Activated naive CD8-positive, alpha-beta T cell (primary cell): ENCODE results near the gene LHX1.

ENCODE experiments used
- H3K27ac Mint-ChIP-seq: one replicate; pipeline ENCODE4 v1.8.0; 2021; ENCODE audit warnings: mixed read lengths
- H3K27me3 Mint-ChIP-seq: one replicate; pipeline ENCODE4 v1.8.0; 2021; ENCODE audit warnings: mixed read lengths
- H3K36me3 Mint-ChIP-seq: one replicate; pipeline ENCODE4 v1.8.0; 2021; ENCODE audit warnings: mixed read lengths
- H3K4me1 Mint-ChIP-seq: one replicate; pipeline ENCODE4 v1.8.0; 2021; ENCODE audit warnings: low read depth, mixed read lengths
- H3K4me3 Mint-ChIP-seq: one replicate; pipeline ENCODE4 v1.8.0; 2021; ENCODE audit warnings: mild to moderate bottlenecking, mixed read lengths
- H3K9me3 Mint-ChIP-seq: one replicate; pipeline ENCODE4 v1.8.0; 2021; ENCODE audit warnings: low read depth, mixed read lengths

LHX1 gene

GRCh38 chr17:36937001-36937958 lies at the start of gene LHX1:
Gene LHX1, plus strand, starts transcription at chr17:36937475. Its CDS starts 723 bp downstream, at chr17:36938198.
- Mint-ChIP-seq H3K27me3 (peaks cover 49% of the 10 kb centered on the region), H3K4me1 (peaks cover 67% of the 10 kb centered on the region)

GRCh38 chr17:36888236-36888951 lies 48.9 kb upstream of the LHX1 start:
- Mint-ChIP-seq H3K9me3 (no peaks in the 10 kb centered on the region), H3K27me3 (peaks cover 20% of the 10 kb centered on the region), H3K36me3 (peaks cover 2% of the 10 kb centered on the region), H3K27ac (no peak overlapping the region), H3K4me1 (no peaks in the 10 kb centered on the region), H3K4me3 (no peak overlapping the region)

More at GRCh38 chr17:36937001-36937958, at the start of gene LHX1:
- Mint-ChIP-seq H3K4me3 (peak within 1 kb of the TSS; percentile 81), H3K36me3 (no peaks in the 10 kb centered on the region), H3K27ac (peak within 1 kb of the TSS; percentile 75), H3K9me3 (no peaks in the 10 kb centered on the region)

GRCh38 chr17:36889770-36890349 lies 47.4 kb upstream of the LHX1 start:
- no peak overlapping the region for H3K4me3 Mint-ChIP-seq
- no peaks in the 10 kb centered on the region for H3K4me1 Mint-ChIP-seq
- no peak overlapping the region for H3K27ac Mint-ChIP-seq
- peaks cover 2% of the 10 kb centered on the region for H3K36me3 Mint-ChIP-seq
- peaks cover 20% of the 10 kb centered on the region for H3K27me3 Mint-ChIP-seq
- H3K9me3 Mint-ChIP-seq: no peaks in the 10 kb centered on the region

GRCh38 chr17:36890398-36891168 lies 46.7 kb upstream of the LHX1 start:
- Mint-ChIP-seq H3K4me1 (no peaks in the 10 kb centered on the region), H3K27ac (no peak overlapping the region), H3K36me3 (peaks cover under 1% of the 10 kb centered on the region), H3K9me3 (no peaks in the 10 kb centered on the region), H3K4me3 (no peak overlapping the region), H3K27me3 (peaks cover 14% of the 10 kb centered on the region)

GRCh38 chr17:36892112-36892838 lies 45.0 kb upstream of the LHX1 start:
- no peaks in the 10 kb centered on the region for H3K9me3 Mint-ChIP-seq
- H3K27ac Mint-ChIP-seq: no peak overlapping the region
- no peaks in the 10 kb centered on the region for H3K36me3 Mint-ChIP-seq
- H3K4me3 Mint-ChIP-seq: no peak overlapping the region
- peaks cover 6% of the 10 kb centered on the region for H3K27me3 Mint-ChIP-seq
- no peaks in the 10 kb centered on the region for H3K4me1 Mint-ChIP-seq

- no peaks in the 10 kb centered on the region for H3K36me3 Mint-ChIP-seq
- no peak overlapping the region for H3K27ac Mint-ChIP-seq
- no peaks in the 10 kb centered on the region for H3K4me1 Mint-ChIP-seq
- H3K4me3 Mint-ChIP-seq: no peak overlapping the region
- no peaks in the 10 kb centered on the region for H3K9me3 Mint-ChIP-seq
- H3K27me3 Mint-ChIP-seq: peaks cover 3% of the 10 kb centered on the region
Measured at GRCh38 chr17:36894177-36894576, 43.1 kb upstream of the LHX1 start.

- no peaks in the 10 kb centered on the region for H3K4me1 Mint-ChIP-seq
- peaks cover 3% of the 10 kb centered on the region for H3K27me3 Mint-ChIP-seq
- no peaks in the 10 kb centered on the region for H3K9me3 Mint-ChIP-seq
- no peaks in the 10 kb centered on the region for H3K36me3 Mint-ChIP-seq
- no peak overlapping the region for H3K4me3 Mint-ChIP-seq
- H3K27ac Mint-ChIP-seq: no peak overlapping the region
Measured at GRCh38 chr17:36894925-36895324, 42.4 kb upstream of the LHX1 start.

GRCh38 chr17:36899250-36900159 lies 37.8 kb upstream of the LHX1 start:
- Mint-ChIP-seq H3K27ac (no peak overlapping the region), H3K4me1 (no peaks in the 10 kb centered on the region), H3K36me3 (no peaks in the 10 kb centered on the region), H3K9me3 (no peaks in the 10 kb centered on the region), H3K27me3 (peaks cover 5% of the 10 kb centered on the region), H3K4me3 (no peak overlapping the region)

- Mint-ChIP-seq H3K27me3 (peaks cover 5% of the 10 kb centered on the region), H3K4me3 (no peak overlapping the region), H3K27ac (no peak overlapping the region)
Measured at GRCh38 chr17:36900160-36900512, 37.1 kb upstream of the LHX1 start.

GRCh38 chr17:36901506-36901905 lies 35.8 kb upstream of the LHX1 start:
- Mint-ChIP-seq H3K36me3 (no peaks in the 10 kb centered on the region), H3K27me3 (peaks cover 6% of the 10 kb centered on the region), H3K9me3 (no peaks in the 10 kb centered on the region), H3K4me1 (no peaks in the 10 kb centered on the region), H3K27ac (no peak overlapping the region), H3K4me3 (no peak overlapping the region)

More at GRCh38 chr17:36900160-36900512, 37.1 kb upstream of the LHX1 start:
- Mint-ChIP-seq H3K4me1 (no peaks in the 10 kb centered on the region), H3K36me3 (no peaks in the 10 kb centered on the region), H3K9me3 (no peaks in the 10 kb centered on the region)

GRCh38 chr17:36907407-36907806 lies 29.9 kb upstream of the LHX1 start:
- Mint-ChIP-seq H3K36me3 (no peaks in the 10 kb centered on the region), H3K27me3 (peaks cover 12% of the 10 kb centered on the region), H3K27ac (no peak overlapping the region), H3K9me3 (no peaks in the 10 kb centered on the region), H3K4me1 (no peaks in the 10 kb centered on the region), H3K4me3 (no peak overlapping the region)

- peaks cover 12% of the 10 kb centered on the region for H3K27me3 Mint-ChIP-seq
- H3K36me3 Mint-ChIP-seq: no peaks in the 10 kb centered on the region
- no peaks in the 10 kb centered on the region for H3K9me3 Mint-ChIP-seq
- no peak overlapping the region for H3K27ac Mint-ChIP-seq
- no peak overlapping the region for H3K4me3 Mint-ChIP-seq
- H3K4me1 Mint-ChIP-seq: no peaks in the 10 kb centered on the region
Measured at GRCh38 chr17:36910513-36910912, 26.8 kb upstream of the LHX1 start.

GRCh38 chr17:36911001-36911400 lies 26.3 kb upstream of the LHX1 start:
- H3K4me3 Mint-ChIP-seq: no peak overlapping the region
- H3K27ac Mint-ChIP-seq: no peak overlapping the region
- H3K36me3 Mint-ChIP-seq: no peaks in the 10 kb centered on the region
- H3K27me3 Mint-ChIP-seq: peaks cover 12% of the 10 kb centered on the region
- H3K9me3 Mint-ChIP-seq: no peaks in the 10 kb centered on the region
- no peaks in the 10 kb centered on the region for H3K4me1 Mint-ChIP-seq
